Kidney (tissue), 14 donors: Measurements from ENCODE around the gene MEAF6. TPM values are rescaled to one million over a fixed set of nuclear protein-coding genes. Genes with fewer than 3 reads are reported as not detected.

Experiments
- DNase-seq, 5 donors: peaks; one replicate each; pipeline ENCODE4 v3.0.0-alpha.2; 2013 to 2020
- FAIRE-seq: peaks from 2 replicates; lab custom pipeline; 2012; peaks lifted over from hg19 to GRCh38; lab: Jason Lieb, UNC
- H3K27ac ChIP-seq, 2 donors: one replicate each; pipeline ENCODE4 v1.7.0; 2013; ENCODE audit warnings: low read depth in 2 of 2, low read length in 2 of 2, inconsistent platforms in 1 of 2
- H3K27me3 ChIP-seq: one replicate; pipeline ENCODE4 v1.7.1; 2013; ENCODE audit warnings: low read length, inconsistent platforms; ENCODE audit not compliant: control insufficient read depth, insufficient read depth
- H3K36me3 ChIP-seq, 3 donors: one replicate each; pipeline versions ENCODE4 v1.7.0 to v1.7.1; 2013; ENCODE audit warnings: low read length in 3 of 3, control low read depth in 1 of 3, inconsistent platforms in 1 of 3; ENCODE audit not compliant: insufficient read depth in 3 of 3, control insufficient read depth in 2 of 3
- H3K4me1 ChIP-seq, 3 donors: one replicate each; pipeline versions ENCODE4 v1.7.0 to v1.7.1; 2013; ENCODE audit warnings: low read length in 3 of 3, inconsistent platforms in 1 of 3, low read depth in 1 of 3; ENCODE audit not compliant: control insufficient read depth in 2 of 3, insufficient read depth in 2 of 3
- H3K4me3 ChIP-seq, 3 donors: one replicate each; pipeline versions ENCODE4 v1.7.0 to v1.8.1; 2013; ENCODE audit warnings: low read length in 3 of 3, control low read depth in 1 of 3, inconsistent platforms in 1 of 3
- H3K9ac ChIP-seq, 3 donors: one replicate each; pipeline versions ENCODE4 v1.7.0 to v1.7.1; 2013; ENCODE audit warnings: low read length in 3 of 3, control low read depth in 1 of 3, inconsistent platforms in 1 of 3
- H3K9me3 ChIP-seq, 3 donors: one replicate each; pipeline versions ENCODE4 v1.7.0 to v1.7.1; 2013; ENCODE audit warnings: low read length in 3 of 3, control low read depth in 1 of 3, inconsistent platforms in 1 of 3; ENCODE audit not compliant: control insufficient read depth in 2 of 3, insufficient read depth in 1 of 3
- intact Hi-C: fragments of 100-400 bp; cut with DNase I; formaldehyde crosslinking; loops from one replicate; pipeline ENCODE4 v1.11.1; 2022
- polyA plus RNA-seq: library from polyadenylated mRNA; stranded (reverse); fragments of 350-450 nt; fragmentation: Illumina TruSeq; extraction: RNeasy Lipid Tissue Mini Kit (QIAGEN cat#74804); gene quantifications from one replicate; pipeline ENCODE4 v1.2.3, GENCODE V29; 2014; ENCODE audit warnings: low read depth, low replicate concordance; ENCODE audit not compliant: insufficient read depth
- total RNA-seq: library from RNA; stranded (reverse); fragmentation: NEBNext Ultra II Directional; extraction: Animal tissue kit (Norgen Biotek cat#: 25700); gene quantifications from one replicate; pipeline ENCODE4 v1.2.1, GENCODE V29; 2021
- TF ChIP-seq, protein P1 (sequence below): IDR thresholded peaks from 3 replicates; pipeline ENCODE4 v1.5.1; 2012; ENCODE audit warnings: mild to moderate bottlenecking, moderate library complexity, borderline replicate concordance; ENCODE audit not compliant: insufficient read depth; ENCODE audit errors: extremely low read depth
- donor health status: control.
- donor health status: control.
- donor health status: control.
- donor health status: control.
- donor health status: control.
- donor health status: DM: yes; HTN: yes; CAD: no.
- donor health status: Normal renal cell carcinoma (clear cell type).

The MEAF6 gene
- total and polyA plus RNA-seq, 2 donors from 2014 or later, result 45.7 to 65.8 TPM

DNA sequence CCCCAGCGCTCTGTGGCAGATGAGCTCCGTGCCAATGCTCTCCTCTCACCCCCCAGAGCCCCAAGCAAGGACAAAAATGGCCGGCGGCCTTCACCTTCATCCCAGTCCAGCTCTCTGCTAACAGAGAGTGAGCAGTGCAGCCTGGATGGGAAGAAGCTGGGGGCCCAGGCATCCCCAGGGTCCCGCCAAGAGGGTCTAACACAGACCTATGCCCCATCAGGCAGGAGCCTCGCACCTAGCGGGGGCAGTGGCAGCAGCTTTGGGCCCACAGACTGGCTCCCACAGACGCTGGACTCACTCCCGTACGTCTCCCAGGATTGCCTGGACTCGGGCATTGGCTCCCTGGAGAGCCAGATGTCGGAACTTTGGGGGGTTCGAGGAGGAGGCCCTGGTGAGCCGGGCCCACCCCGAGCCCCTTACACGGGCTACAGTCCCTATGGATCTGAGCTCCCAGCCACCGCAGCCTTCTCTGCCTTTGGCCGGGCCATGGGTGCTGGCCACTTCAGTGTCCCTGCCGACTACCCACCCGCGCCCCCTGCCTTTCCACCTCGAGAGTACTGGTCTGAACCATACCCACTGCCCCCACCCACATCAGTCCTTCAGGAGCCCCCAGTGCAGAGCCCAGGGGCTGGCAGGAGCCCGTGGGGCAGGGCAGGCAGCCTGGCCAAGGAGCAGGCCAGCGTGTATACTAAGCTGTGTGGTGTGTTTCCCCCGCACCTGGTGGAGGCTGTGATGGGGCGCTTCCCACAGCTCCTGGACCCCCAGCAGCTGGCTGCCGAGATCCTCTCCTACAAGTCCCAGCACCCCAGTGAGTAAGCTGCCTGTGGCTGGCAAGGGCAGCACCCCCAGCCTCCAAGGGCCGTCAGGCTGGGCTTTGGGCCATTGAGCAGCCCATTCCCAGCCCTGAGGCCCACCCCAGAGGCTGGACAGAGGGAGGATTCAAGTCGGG is 31.5 kb downstream of the MEAF6 start:
- no peak overlapping the region for H3K9ac ChIP-seq
- H3K36me3 ChIP-seq, result peaks cover 0 to 47% (median 27%) of the 10 kb centered on the region in 3 donors
- H3K4me3 ChIP-seq, result no peak overlapping the region
- TF ChIP-seq, protein P1, sequence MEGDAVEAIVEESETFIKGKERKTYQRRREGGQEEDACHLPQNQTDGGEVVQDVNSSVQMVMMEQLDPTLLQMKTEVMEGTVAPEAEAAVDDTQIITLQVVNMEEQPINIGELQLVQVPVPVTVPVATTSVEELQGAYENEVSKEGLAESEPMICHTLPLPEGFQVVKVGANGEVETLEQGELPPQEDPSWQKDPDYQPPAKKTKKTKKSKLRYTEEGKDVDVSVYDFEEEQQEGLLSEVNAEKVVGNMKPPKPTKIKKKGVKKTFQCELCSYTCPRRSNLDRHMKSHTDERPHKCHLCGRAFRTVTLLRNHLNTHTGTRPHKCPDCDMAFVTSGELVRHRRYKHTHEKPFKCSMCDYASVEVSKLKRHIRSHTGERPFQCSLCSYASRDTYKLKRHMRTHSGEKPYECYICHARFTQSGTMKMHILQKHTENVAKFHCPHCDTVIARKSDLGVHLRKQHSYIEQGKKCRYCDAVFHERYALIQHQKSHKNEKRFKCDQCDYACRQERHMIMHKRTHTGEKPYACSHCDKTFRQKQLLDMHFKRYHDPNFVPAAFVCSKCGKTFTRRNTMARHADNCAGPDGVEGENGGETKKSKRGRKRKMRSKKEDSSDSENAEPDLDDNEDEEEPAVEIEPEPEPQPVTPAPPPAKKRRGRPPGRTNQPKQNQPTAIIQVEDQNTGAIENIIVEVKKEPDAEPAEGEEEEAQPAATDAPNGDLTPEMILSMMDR, result no peak
- H3K27me3 ChIP-seq, result no peaks in the 10 kb centered on the region
- no peak for FAIRE-seq
- DNase-seq, result peak in 1 of 5 donors; percentile 61
- intact Hi-C loops, result no loop called here
- no peaks in the 10 kb centered on the region for H3K9me3 ChIP-seq
- no peak overlapping the region for H3K27ac ChIP-seq
- peaks cover 0 to 45% (median 21%) of the 10 kb centered on the region in 3 donors for H3K4me1 ChIP-seq

DNA sequence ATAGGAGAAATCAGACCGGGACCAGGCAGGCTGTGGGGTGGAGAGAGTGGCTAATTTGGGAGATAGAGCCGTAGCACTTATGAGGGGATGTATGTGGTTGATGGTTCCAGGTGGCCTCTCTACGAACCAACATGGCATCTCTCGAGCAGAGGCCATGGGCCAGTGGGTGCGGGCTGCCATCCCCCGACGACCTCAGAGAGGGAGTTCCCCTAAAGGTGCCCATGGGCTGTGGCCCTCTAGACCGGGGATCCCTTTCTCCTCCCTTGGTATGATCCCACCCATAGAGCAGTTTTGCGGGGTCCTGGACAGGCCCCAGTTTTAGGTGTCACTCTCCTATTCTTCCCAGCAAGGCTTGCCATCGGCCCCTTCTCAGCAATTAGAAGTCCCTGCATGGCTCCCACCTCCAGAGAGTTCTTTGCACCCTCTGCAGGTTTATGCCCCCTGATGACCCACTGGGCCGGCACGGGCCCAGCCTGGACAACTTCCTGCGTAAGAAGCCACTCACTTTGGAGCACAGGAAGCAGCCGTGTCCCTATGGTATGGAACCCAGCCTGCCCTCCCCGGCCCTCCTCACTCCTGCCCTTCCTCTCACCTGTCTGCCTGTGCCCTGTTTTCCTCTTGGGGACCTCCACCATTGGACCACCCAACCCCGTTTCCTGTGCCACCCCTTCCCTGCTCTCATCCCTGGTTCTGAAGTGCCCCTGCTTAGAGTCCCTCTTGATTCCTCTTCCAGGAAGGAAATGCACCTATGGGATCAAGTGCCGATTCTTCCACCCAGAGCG is 32.4 kb downstream of the MEAF6 start:
- Histone ChIP-seq H3K27me3 (no peaks in the 10 kb centered on the region), H3K4me1 (peaks cover 0 to 48% (median 21%) of the 10 kb centered on the region in 3 donors), H3K9me3 (no peaks in the 10 kb centered on the region), H3K36me3 (peaks cover 0 to 49% (median 27%) of the 10 kb centered on the region in 3 donors), H3K4me3 (no peak overlapping the region), H3K9ac (no peak overlapping the region), H3K27ac (peak overlapping the region in 1 of 2 donors; percentile 22)
- TF ChIP-seq, protein P1, result no peak
- FAIRE-seq (no peak), DNase-seq (no peak)
- intact Hi-C loops, result no loop called here

DNA sequence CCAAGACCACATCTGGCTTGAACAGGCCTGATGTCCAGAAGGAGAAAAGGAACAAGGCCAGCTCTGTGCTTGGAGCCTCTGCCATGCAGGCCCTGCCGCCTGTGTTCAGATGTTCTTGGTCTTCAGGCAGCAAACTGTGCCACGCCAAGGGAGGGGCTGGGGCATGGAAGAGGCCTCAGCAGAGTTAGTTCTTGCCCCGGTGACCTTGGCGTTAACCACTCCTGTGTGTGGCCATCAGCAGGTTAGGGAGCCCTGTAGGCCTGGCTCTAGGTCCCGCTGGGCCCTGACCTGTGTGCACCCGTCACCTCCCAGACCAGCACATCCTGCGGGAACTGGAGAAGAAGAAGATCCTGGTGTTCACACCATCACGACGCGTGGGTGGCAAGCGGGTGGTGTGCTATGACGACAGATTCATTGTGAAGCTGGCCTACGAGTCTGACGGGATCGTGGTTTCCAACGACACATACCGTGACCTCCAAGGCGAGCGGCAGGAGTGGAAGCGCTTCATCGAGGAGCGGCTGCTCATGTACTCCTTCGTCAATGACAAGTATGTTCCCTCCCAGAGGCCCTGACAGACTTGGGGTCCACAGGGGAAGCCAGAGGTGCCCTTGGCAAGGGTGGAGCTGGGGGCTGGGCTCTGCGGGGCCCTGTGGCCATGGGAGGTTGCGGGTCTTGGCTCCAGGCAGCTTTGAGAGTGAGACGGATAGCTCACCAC is 33.1 kb downstream of the MEAF6 start:
- peaks cover 0 to 49% (median 27%) of the 10 kb centered on the region in 3 donors for H3K36me3 ChIP-seq
- FAIRE-seq, result no peak
- H3K9ac ChIP-seq, result no peak overlapping the region
- TF ChIP-seq, protein P1, result no peak
- no peak overlapping the region for H3K4me3 ChIP-seq
- H3K27me3 ChIP-seq, result no peaks in the 10 kb centered on the region
- H3K4me1 ChIP-seq, result peaks cover 0 to 47% (median 28%) of the 10 kb centered on the region in 3 donors
- intact Hi-C loops, result no loop called here
- H3K9me3 ChIP-seq, result no peaks in the 10 kb centered on the region
- no peak for DNase-seq
- peak overlapping the region in 1 of 2 donors; percentile 3 for H3K27ac ChIP-seq
